Measurements from ENCODE around the gene LRRC4. TPM values are rescaled to one million over a fixed set of nuclear protein-coding genes. Genes with fewer than 3 reads are reported as not detected.

The LRRC4 gene
- total RNA-seq, 1 donor from 2014 or later = 0.70 TPM

GRCh38 chr7:127986581-127987521 lies 44.4 kb downstream of the LRRC4 start:
- no peak for TF ChIP-seq CTCF (IDR thresholded peaks at IDR 0.05)
- Mint-ChIP-seq H3K27me3 (ENCODE audit: unreplicated experiment) (no peaks in the 10 kb centered on the region), H3K36me3 (ENCODE audit: unreplicated experiment) (peaks cover 6% of the 10 kb centered on the region), H3K4me1 (ENCODE audit: unreplicated experiment) (peaks cover 10% of the 10 kb centered on the region), H3K27ac (ENCODE audit: unreplicated experiment) (no peak overlapping the region), H3K4me3 (ENCODE audit: unreplicated experiment) (no peak overlapping the region), H3K9me3 (ENCODE audit: unreplicated experiment) (no peaks in the 10 kb centered on the region)
- no peak for DNase-seq (ENCODE audit: extremely low spot score, unreplicated experiment)

- H3K4me3 Mint-ChIP-seq (ENCODE audit: unreplicated experiment) = no peak overlapping the region
- peaks cover 13% of the 10 kb centered on the region for H3K4me1 Mint-ChIP-seq (ENCODE audit: unreplicated experiment)
- peaks cover 7% of the 10 kb centered on the region for H3K36me3 Mint-ChIP-seq (ENCODE audit: unreplicated experiment)
- no peak for DNase-seq (ENCODE audit: extremely low spot score, unreplicated experiment)
- H3K9me3 Mint-ChIP-seq (ENCODE audit: unreplicated experiment) = peaks cover 7% of the 10 kb centered on the region
- H3K27me3 Mint-ChIP-seq (ENCODE audit: unreplicated experiment) = no peaks in the 10 kb centered on the region
- no peak overlapping the region for H3K27ac Mint-ChIP-seq (ENCODE audit: unreplicated experiment)
- TF ChIP-seq CTCF (IDR thresholded peaks at IDR 0.05) = no peak
These were observed 47.4 kb downstream of the LRRC4 start for GRCh38 chr7:127983804-127984332.

GRCh38 chr7:127981965-127982364 lies 49.3 kb downstream of the LRRC4 start:
- Mint-ChIP-seq H3K4me1 (ENCODE audit: unreplicated experiment) (peaks cover 16% of the 10 kb centered on the region), H3K27me3 (ENCODE audit: unreplicated experiment) (no peaks in the 10 kb centered on the region), H3K27ac (ENCODE audit: unreplicated experiment) (no peak overlapping the region), H3K4me3 (ENCODE audit: unreplicated experiment) (no peak overlapping the region), H3K36me3 (ENCODE audit: unreplicated experiment) (peaks cover 22% of the 10 kb centered on the region), H3K9me3 (ENCODE audit: unreplicated experiment) (peaks cover 16% of the 10 kb centered on the region)
- no peak for TF ChIP-seq CTCF (IDR thresholded peaks at IDR 0.05)
- DNase-seq (ENCODE audit: extremely low spot score, unreplicated experiment) = no peak

- Mint-ChIP-seq H3K27me3 (ENCODE audit: unreplicated experiment) (no peaks in the 10 kb centered on the region), H3K4me1 (ENCODE audit: unreplicated experiment) (peaks cover 26% of the 10 kb centered on the region), H3K9me3 (ENCODE audit: unreplicated experiment) (peaks cover 16% of the 10 kb centered on the region), H3K36me3 (ENCODE audit: unreplicated experiment) (peaks cover 23% of the 10 kb centered on the region), H3K27ac (ENCODE audit: unreplicated experiment) (no peak overlapping the region), H3K4me3 (ENCODE audit: unreplicated experiment) (no peak overlapping the region)
- DNase-seq (ENCODE audit: extremely low spot score, unreplicated experiment) = no peak
- no peak for TF ChIP-seq CTCF (IDR thresholded peaks at IDR 0.05)
These were observed 50.3 kb downstream of the LRRC4 start for GRCh38 chr7:127980901-127981300.

GRCh38 chr7:127979728-127980126 lies 51.5 kb downstream of the LRRC4 start:
- Mint-ChIP-seq H3K36me3 (ENCODE audit: unreplicated experiment) (peaks cover 23% of the 10 kb centered on the region), H3K9me3 (ENCODE audit: unreplicated experiment) (peaks cover 16% of the 10 kb centered on the region), H3K27ac (ENCODE audit: unreplicated experiment) (no peak overlapping the region), H3K4me1 (ENCODE audit: unreplicated experiment) (peaks cover 31% of the 10 kb centered on the region), H3K27me3 (ENCODE audit: unreplicated experiment) (no peaks in the 10 kb centered on the region), H3K4me3 (ENCODE audit: unreplicated experiment) (no peak overlapping the region)
- no peak for DNase-seq (ENCODE audit: extremely low spot score, unreplicated experiment)
- TF ChIP-seq CTCF (IDR thresholded peaks at IDR 0.05) = no peak
